ENCODE measurements around the gene TRAPPC13.
"Not testable (repeated sequence)": the region's sequence is repeated elsewhere in the genome, so short reads cannot be mapped to it uniquely, and the experiment has no call there.

TRAPPC13 gene

GRCh38 chr5:65624571-65625555, at the start of gene TRAPPC13, which contains the start of gene SHLD3:
Gene TRAPPC13 (plus strand): TSS chr5:65625027. CDS start chr5:65625061, 34 bp downstream.
Gene SHLD3 (plus strand): TSS chr5:65625027. CDS start chr5:65629588, 4,561 bp downstream.
- DNase-seq (ENCODE audit: low spot score) = peak; percentile 78

GRCh38 chr5:65577141-65577540, 47.7 kb upstream of the TRAPPC13 start:
- no peak for DNase-seq (ENCODE audit: low spot score)

- no peak for DNase-seq (ENCODE audit: low spot score)
Observed at GRCh38 chr5:65588694-65589093, 36.1 kb upstream of the TRAPPC13 start.

GRCh38 chr5:65601761-65602160, 23.1 kb upstream of the TRAPPC13 start:
- not testable (repeated sequence) for DNase-seq (ENCODE audit: low spot score)

- DNase-seq (ENCODE audit: low spot score) = no peak
Observed at GRCh38 chr5:65611524-65611923, 13.3 kb upstream of the TRAPPC13 start.

- no peak for DNase-seq (ENCODE audit: low spot score)
Observed at GRCh38 chr5:65612298-65612907, 12.4 kb upstream of the TRAPPC13 start.

- DNase-seq (ENCODE audit: low spot score) = no peak
Observed at GRCh38 chr5:65620021-65620420, 4.8 kb upstream of the TRAPPC13 start.

- not testable (repeated sequence) for DNase-seq (ENCODE audit: low spot score)
Observed at GRCh38 chr5:65621961-65622360, 2.9 kb upstream of the TRAPPC13 start.

GRCh38 chr5:65623482-65623881, 1.3 kb upstream of the TRAPPC13 start:
- peak; percentile 12 for DNase-seq (ENCODE audit: low spot score)

- DNase-seq (ENCODE audit: low spot score) = peak; percentile 89
Observed at GRCh38 chr5:65624025-65624570, 729 bp upstream of the TRAPPC13 start, which contains the start of gene TRIM23. Gene TRIM23 (minus strand): TSS chr5:65624333. CDS start chr5:65624274, 59 bp downstream.

- no peak for DNase-seq (ENCODE audit: low spot score)
Observed at GRCh38 chr5:65625743-65626142, 916 bp downstream of the TRAPPC13 start.

GRCh38 chr5:65630981-65631380, 6.2 kb downstream of the TRAPPC13 start:
- DNase-seq (ENCODE audit: low spot score) = no peak

GRCh38 chr5:65640240-65640639, 15.4 kb downstream of the TRAPPC13 start:
- DNase-seq (ENCODE audit: low spot score) = no peak

- DNase-seq (ENCODE audit: low spot score) = no peak
Observed at GRCh38 chr5:65646938-65647337, 22.1 kb downstream of the TRAPPC13 start.

- DNase-seq (ENCODE audit: low spot score) = no peak
Observed at GRCh38 chr5:65647941-65648340, 23.1 kb downstream of the TRAPPC13 start.

GRCh38 chr5:65651144-65651543, 26.3 kb downstream of the TRAPPC13 start:
- DNase-seq (ENCODE audit: low spot score) = no peak

- no peak for DNase-seq (ENCODE audit: low spot score)
Observed at GRCh38 chr5:65654713-65655112, 29.9 kb downstream of the TRAPPC13 start.

GRCh38 chr5:65663804-65664521, 39.1 kb downstream of the TRAPPC13 start:
- peak; percentile 40 for DNase-seq (ENCODE audit: low spot score)

- DNase-seq (ENCODE audit: low spot score) = no peak
Observed at GRCh38 chr5:65668696-65669095, 43.9 kb downstream of the TRAPPC13 start.

- DNase-seq (ENCODE audit: low spot score) = no peak
Observed at GRCh38 chr5:65672796-65673195, 48.0 kb downstream of the TRAPPC13 start.

- no peak for DNase-seq (ENCODE audit: low spot score)
Observed at GRCh38 chr5:65674749-65675148, 49.9 kb downstream of the TRAPPC13 start.

- DNase-seq (ENCODE audit: low spot score) = not testable (repeated sequence)
Observed at GRCh38 chr5:65676056-65676455, 51.2 kb downstream of the TRAPPC13 start.
